ENCODE data around the gene PDE4D. TPM values are rescaled to one million over a fixed set of nuclear protein-coding genes. Genes with fewer than 3 reads are reported as not detected.

PDE4D gene
- total RNA-seq, 1 experiment from 2014 or later = 11.6 TPM

DNA sequence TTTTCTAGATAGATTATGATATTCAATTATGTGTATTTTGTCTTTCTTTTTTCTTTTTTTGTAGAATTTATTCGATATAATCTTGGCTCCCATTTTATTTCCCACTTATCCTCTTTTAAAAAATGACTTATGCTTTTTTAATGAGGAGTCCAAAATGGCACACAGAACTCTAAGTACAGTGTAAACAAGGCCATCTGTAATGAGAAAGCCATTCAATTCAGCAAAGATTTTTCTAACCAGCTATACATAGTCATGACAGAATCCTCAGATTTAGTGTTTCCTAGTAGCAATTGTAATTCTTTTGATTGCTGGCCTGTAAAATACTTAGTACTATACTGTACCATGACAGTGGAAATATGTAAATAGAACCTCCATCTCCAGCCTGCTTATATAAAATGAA, 659.3 kb downstream of the PDE4D start:
- H3K9me3 Mint-ChIP-seq (ENCODE audit: low read depth, unreplicated experiment) = no peaks in the 10 kb centered on the region
- intact Hi-C loops (cut with micrococcal nuclease; ENCODE audit: unreplicated experiment) = no loop called here
- no peak overlapping the region for H3K4me3 Mint-ChIP-seq (ENCODE audit: low read depth, unreplicated experiment)
- no peak for DNase-seq
- no peaks in the 10 kb centered on the region for H3K27me3 Mint-ChIP-seq (ENCODE audit: unreplicated experiment)
- peaks cover 29% of the 10 kb centered on the region for H3K4me1 Mint-ChIP-seq (ENCODE audit: low read depth, unreplicated experiment)
- BruUV-seq (replicated peaks) = no TSS peak
- no peak overlapping the region for H3K27ac Mint-ChIP-seq (ENCODE audit: unreplicated experiment)
- CTCF ChIA-PET = interaction anchor here (0.6 kb wide), 1 partner anchor 14 kb away, joined by 5 read pairs; no protein-coding TSS in a partner anchor
- H3K36me3 Mint-ChIP-seq (ENCODE audit: insufficient read depth, unreplicated experiment) = peaks cover 4% of the 10 kb centered on the region
- TF ChIP-seq, protein P1, sequence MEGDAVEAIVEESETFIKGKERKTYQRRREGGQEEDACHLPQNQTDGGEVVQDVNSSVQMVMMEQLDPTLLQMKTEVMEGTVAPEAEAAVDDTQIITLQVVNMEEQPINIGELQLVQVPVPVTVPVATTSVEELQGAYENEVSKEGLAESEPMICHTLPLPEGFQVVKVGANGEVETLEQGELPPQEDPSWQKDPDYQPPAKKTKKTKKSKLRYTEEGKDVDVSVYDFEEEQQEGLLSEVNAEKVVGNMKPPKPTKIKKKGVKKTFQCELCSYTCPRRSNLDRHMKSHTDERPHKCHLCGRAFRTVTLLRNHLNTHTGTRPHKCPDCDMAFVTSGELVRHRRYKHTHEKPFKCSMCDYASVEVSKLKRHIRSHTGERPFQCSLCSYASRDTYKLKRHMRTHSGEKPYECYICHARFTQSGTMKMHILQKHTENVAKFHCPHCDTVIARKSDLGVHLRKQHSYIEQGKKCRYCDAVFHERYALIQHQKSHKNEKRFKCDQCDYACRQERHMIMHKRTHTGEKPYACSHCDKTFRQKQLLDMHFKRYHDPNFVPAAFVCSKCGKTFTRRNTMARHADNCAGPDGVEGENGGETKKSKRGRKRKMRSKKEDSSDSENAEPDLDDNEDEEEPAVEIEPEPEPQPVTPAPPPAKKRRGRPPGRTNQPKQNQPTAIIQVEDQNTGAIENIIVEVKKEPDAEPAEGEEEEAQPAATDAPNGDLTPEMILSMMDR (IDR thresholded peaks at IDR 0.05; ENCODE audit: unreplicated experiment) = no peak

DNA sequence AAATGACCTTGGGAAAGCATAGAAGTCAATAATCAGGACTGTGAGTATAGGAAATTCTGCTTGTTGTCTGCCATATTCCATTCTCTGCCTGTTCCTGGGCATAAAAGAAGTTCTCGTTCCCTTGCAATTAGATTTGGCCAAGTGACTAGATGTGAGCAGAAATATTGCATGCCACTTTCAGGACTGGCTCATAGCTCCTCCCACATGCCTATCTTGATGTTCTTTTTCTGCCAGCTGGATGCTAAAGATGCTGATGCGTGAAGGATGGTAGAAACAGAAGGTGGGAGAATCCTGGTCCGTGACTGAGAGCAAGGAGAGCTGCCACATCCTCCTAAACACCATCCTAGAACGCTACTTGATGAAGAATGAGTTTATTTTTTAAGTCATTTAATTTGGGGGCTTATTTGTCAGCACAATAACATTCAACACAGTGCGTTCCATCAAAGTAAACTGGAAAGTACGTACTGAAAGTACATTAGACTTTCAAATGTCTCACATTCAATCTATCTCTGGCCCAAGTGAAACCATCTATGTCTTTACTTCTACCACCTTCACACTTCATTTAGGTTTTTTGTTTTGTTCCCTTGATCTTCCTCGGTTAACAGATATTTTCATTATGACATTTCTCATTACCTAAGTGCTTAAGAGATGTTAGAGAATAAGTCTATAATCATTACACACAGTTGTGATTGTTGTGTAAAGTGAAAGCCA, 662.1 kb downstream of the PDE4D start:
- TF ChIP-seq, protein P1 (IDR thresholded peaks at IDR 0.05; ENCODE audit: unreplicated experiment) = no peak
- CTCF ChIA-PET = no interaction called here
- H3K4me1 Mint-ChIP-seq (ENCODE audit: low read depth, unreplicated experiment) = peaks cover 4% of the 10 kb centered on the region
- H3K27me3 Mint-ChIP-seq (ENCODE audit: unreplicated experiment) = no peaks in the 10 kb centered on the region
- no TSS peak for BruUV-seq (replicated peaks)
- H3K4me3 Mint-ChIP-seq (ENCODE audit: low read depth, unreplicated experiment) = no peak overlapping the region
- intact Hi-C loops (cut with micrococcal nuclease; ENCODE audit: unreplicated experiment) = no loop called here
- no peaks in the 10 kb centered on the region for H3K9me3 Mint-ChIP-seq (ENCODE audit: low read depth, unreplicated experiment)
- H3K27ac Mint-ChIP-seq (ENCODE audit: unreplicated experiment) = no peak overlapping the region
- no peak for DNase-seq
- no peaks in the 10 kb centered on the region for H3K36me3 Mint-ChIP-seq (ENCODE audit: insufficient read depth, unreplicated experiment)

DNA sequence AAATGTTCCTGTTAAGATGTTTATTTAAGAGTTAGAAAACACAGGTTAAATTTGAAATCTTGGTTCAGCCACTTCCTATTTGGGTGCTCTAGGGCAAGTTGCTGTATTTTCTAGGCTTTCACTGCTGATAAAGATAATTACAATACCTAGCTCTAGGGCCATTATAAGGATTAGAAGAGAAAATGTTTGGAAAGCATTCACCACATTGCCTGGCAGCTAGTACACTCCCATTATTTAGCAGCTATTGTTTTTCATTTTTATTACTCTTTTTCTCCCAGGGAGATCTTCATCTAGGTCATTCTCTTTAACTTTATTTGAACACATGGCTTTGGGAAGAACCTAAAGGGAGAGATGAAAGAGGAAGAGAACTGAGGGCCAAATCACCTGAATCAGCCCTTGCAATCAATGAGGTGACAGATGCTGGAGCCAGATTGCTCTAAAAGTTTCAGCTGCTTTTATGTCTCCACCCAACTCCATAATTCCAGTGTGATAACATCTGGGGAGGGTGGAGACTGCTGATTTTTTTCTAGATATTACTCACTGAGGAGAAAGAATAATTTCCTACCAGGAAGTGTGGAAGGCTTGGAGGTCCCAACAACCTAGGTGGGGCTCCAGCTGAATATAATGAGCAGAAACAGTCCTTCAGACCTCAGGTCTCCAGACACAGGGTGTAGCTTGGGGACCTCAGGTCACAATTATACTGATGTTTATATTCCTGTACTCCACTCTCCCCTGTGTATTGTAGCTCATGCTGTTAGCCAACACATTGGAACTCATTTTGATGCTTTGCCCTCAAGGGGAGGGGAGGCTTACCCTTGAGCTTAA, 670.6 kb downstream of the PDE4D start:
- Mint-ChIP-seq H3K27me3 (ENCODE audit: unreplicated experiment) (no peaks in the 10 kb centered on the region), H3K27ac (ENCODE audit: unreplicated experiment) (no peak overlapping the region), H3K9me3 (ENCODE audit: low read depth, unreplicated experiment) (peaks cover 4% of the 10 kb centered on the region), H3K4me3 (ENCODE audit: low read depth, unreplicated experiment) (no peak overlapping the region), H3K4me1 (ENCODE audit: low read depth, unreplicated experiment) (no peaks in the 10 kb centered on the region), H3K36me3 (ENCODE audit: insufficient read depth, unreplicated experiment) (no peaks in the 10 kb centered on the region)
- no TSS peak for BruUV-seq (replicated peaks)
- TF ChIP-seq, protein P1 (IDR thresholded peaks at IDR 0.05; ENCODE audit: unreplicated experiment) = no peak
- no peak for DNase-seq
- intact Hi-C loops (cut with micrococcal nuclease; ENCODE audit: unreplicated experiment) = no loop called here
- CTCF ChIA-PET = interaction anchor here (1.0 to 1.5 kb wide), 2 partner anchors 10 to 145 kb away, joined by 3 to 7 read pairs; no protein-coding TSS in a partner anchor

DNA sequence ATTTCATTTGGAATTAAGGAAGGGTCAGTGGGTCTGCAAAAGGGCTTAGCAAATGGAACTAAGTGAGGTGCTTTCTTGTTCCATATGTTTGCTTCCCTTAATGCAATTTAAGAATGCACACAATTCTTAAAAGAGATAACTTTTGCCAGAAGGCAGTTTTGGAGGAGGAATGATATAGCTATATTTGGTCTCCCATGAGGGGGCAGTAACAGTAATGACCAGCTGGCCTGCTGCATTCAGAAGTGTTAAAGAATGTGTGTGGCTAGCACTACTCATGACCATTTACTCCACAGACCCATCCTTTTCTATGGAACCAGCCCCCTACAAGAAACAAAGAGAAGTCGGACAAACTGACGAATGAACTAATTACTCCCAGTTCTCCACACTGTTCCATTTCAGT, 671.8 kb downstream of the PDE4D start:
- Mint-ChIP-seq H3K9me3 (ENCODE audit: low read depth, unreplicated experiment) (peaks cover 4% of the 10 kb centered on the region), H3K4me1 (ENCODE audit: low read depth, unreplicated experiment) (peaks cover 3% of the 10 kb centered on the region), H3K27me3 (ENCODE audit: unreplicated experiment) (no peaks in the 10 kb centered on the region), H3K27ac (ENCODE audit: unreplicated experiment) (no peak overlapping the region), H3K4me3 (ENCODE audit: low read depth, unreplicated experiment) (no peak overlapping the region), H3K36me3 (ENCODE audit: insufficient read depth, unreplicated experiment) (no peaks in the 10 kb centered on the region)
- BruUV-seq (replicated peaks) = no TSS peak
- CTCF ChIA-PET = interaction anchor here (1.0 kb wide), 1 partner anchor 26 kb away, joined by 4 read pairs; no protein-coding TSS in a partner anchor
- DNase-seq = no peak
- intact Hi-C loops (cut with micrococcal nuclease; ENCODE audit: unreplicated experiment) = no loop called here
- TF ChIP-seq, protein P1 (IDR thresholded peaks at IDR 0.05; ENCODE audit: unreplicated experiment) = no peak

All from Calu3 (cell line).